Hematopoietic multipotent progenitor cell (in vitro differentiated cells): ENCODE results near the gene USP33. TPM values are rescaled to one million over a fixed set of nuclear protein-coding genes. Genes with fewer than 3 reads are reported as not detected.
A peak's percentile ranks its signal among the peaks of the same experiment; 100 is the strongest.
"Not testable (repeated sequence)": the region's sequence is repeated elsewhere in the genome, so short reads cannot be mapped to it uniquely, and the experiment has no call there.

Experiments
- DNase-seq, 3 donors: peaks; one replicate each; pipeline ENCODE4 v3.0.0-alpha.2; 2011 to 2015; ENCODE audit warnings: low read depth in 2 of 3, low spot score in 2 of 3
- total RNA-seq: library from RNA; depleted of rRNA; stranded (reverse); fragments of >200 nt; gene quantifications from one replicate; pipeline ENCODE4 v1.2.3, GENCODE V29; 2012

The USP33 gene
- total RNA-seq = 31.8 TPM

GRCh38 chr1:77759071-77760028 is at the start of gene USP33:
Gene USP33, minus strand, starts transcription at chr1:77759852. Its CDS starts 18,155 bp downstream, at chr1:77741697.
- DNase-seq = peak; percentile 79 to 90 (median 87)

- DNase-seq = no peak
These were observed 43.7 kb upstream of the USP33 start for GRCh38 chr1:77803371-77803770.

GRCh38 chr1:77802026-77802425 is 42.4 kb upstream of the USP33 start:
- no peak for DNase-seq

GRCh38 chr1:77797991-77798390 is 38.3 kb upstream of the USP33 start:
- DNase-seq = no peak

- DNase-seq = no peak
These were observed 37.2 kb upstream of the USP33 start for GRCh38 chr1:77796695-77797405.

- DNase-seq = no peak
These were observed 34.9 kb upstream of the USP33 start for GRCh38 chr1:77794550-77794949.

GRCh38 chr1:77786093-77786741 is 26.6 kb upstream of the USP33 start:
- not testable (repeated sequence) for DNase-seq

GRCh38 chr1:77783141-77783540 is 23.5 kb upstream of the USP33 start:
- no peak for DNase-seq

GRCh38 chr1:77781683-77782082 is 22.0 kb upstream of the USP33 start:
- DNase-seq = no peak

- DNase-seq = peak; percentile 73 to 94 (median 91)
These were observed 20.1 kb upstream of the USP33 start, which contains the start of gene MIGA1 for GRCh38 chr1:77779529-77780281. Gene MIGA1, plus strand, starts transcription at chr1:77779649. Its CDS starts 3,604 bp downstream, at chr1:77783253.

- DNase-seq = no peak
These were observed 16.5 kb upstream of the USP33 start for GRCh38 chr1:77776007-77776700.

GRCh38 chr1:77768006-77768405 is 8.4 kb upstream of the USP33 start:
- DNase-seq = no peak

GRCh38 chr1:77762072-77762476 is 2.4 kb upstream of the USP33 start:
- DNase-seq = no peak

- DNase-seq = no peak
These were observed 2.0 kb downstream of the USP33 start for GRCh38 chr1:77757603-77758002.

- no peak for DNase-seq
These were observed 2.5 kb downstream of the USP33 start for GRCh38 chr1:77757066-77757584.

- DNase-seq = no peak
These were observed 3.4 kb downstream of the USP33 start for GRCh38 chr1:77756052-77756754.

- not testable (repeated sequence) for DNase-seq
These were observed 10.2 kb downstream of the USP33 start for GRCh38 chr1:77749489-77749888.

GRCh38 chr1:77744576-77744975 is 15.1 kb downstream of the USP33 start:
- no peak for DNase-seq

GRCh38 chr1:77742011-77742555 is 17.6 kb downstream of the USP33 start:
- DNase-seq = no peak
